Activated naive CD8-positive, alpha-beta T cell (primary cell): ENCODE results near the gene TNIK.
A peak's percentile ranks its signal among the peaks of the same experiment; 100 is the strongest.

Experiments
- H3K27ac Mint-ChIP-seq: one replicate; pipeline ENCODE4 v1.8.0; 2021; ENCODE audit warnings: mixed read lengths
- H3K27me3 Mint-ChIP-seq: one replicate; pipeline ENCODE4 v1.8.0; 2021; ENCODE audit warnings: mixed read lengths
- H3K36me3 Mint-ChIP-seq: one replicate; pipeline ENCODE4 v1.8.0; 2021; ENCODE audit warnings: mixed read lengths
- H3K4me1 Mint-ChIP-seq: one replicate; pipeline ENCODE4 v1.8.0; 2021; ENCODE audit warnings: low read depth, mixed read lengths
- H3K4me3 Mint-ChIP-seq: one replicate; pipeline ENCODE4 v1.8.0; 2021; ENCODE audit warnings: mild to moderate bottlenecking, mixed read lengths
- H3K9me3 Mint-ChIP-seq: one replicate; pipeline ENCODE4 v1.8.0; 2021; ENCODE audit warnings: low read depth, mixed read lengths

Gene TNIK

DNA sequence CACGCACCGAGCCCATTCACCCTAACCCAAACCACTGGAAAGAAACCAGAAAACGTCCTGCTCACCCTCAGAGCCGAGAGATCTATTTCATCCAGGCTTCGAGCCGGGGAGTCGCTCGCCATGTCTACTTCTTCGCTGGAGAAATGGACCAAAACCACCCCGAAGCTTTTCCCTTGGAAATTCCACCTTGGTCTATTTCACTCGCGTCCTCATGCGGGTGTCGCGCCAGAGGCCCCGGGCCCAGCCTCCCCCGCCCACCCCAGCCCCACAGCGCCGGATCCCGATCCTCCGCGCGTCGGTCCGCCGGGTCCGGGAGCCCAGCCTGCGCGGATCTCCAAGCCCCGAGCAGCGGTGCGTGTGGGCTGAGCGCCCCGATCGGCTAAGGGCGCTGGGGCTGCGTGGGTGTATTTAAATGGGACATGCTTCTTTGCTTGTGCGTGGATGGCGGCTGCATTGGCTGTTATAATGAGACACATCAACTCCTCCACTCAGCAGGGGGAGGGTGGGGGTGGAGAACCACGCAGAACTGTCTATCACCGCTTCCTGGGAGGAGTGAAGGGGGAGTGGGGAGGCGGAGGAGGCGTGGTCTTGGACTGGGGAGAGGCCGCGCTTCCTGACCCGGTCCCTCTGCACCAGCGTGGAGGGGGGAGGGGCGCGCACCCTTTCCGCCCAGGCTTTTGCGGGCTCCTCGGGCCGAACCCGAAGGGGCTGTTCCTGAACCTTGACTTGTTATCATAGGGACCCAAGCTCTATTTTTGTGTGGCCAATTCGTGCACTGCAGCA, at the start of gene TNIK:
Gene TNIK (minus strand): TSS at position 464 of the 783 bp plus-strand sequence. CDS start 342 bp downstream, at position 122.
- Mint-ChIP-seq H3K4me1 (peaks cover 51% of the 10 kb centered on the region), H3K27me3 (no peaks in the 10 kb centered on the region), H3K4me3 (peak within 1 kb of the TSS; percentile 92), H3K9me3 (no peaks in the 10 kb centered on the region), H3K27ac (peak within 1 kb of the TSS; percentile 92), H3K36me3 (no peaks in the 10 kb centered on the region)

DNA sequence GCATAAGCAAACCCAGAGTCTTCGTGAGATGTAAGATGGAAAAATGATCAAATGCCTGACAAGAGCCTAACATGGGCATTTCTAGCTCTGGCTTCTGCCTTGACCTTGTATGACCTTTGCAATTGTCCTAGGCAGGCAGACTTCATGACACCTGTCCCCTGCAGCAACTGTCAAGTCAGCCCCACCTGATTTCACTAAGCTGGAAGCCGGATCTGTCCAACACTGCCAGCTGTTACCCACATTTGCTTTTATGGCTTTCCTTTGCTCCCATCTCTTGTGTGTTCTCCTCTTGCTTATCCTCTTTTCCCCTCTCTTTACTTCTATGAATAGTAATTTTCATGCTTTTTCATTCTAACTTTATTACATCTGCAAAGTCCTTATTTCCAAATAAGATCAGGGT, 48.5 kb upstream of the TNIK start:
- Mint-ChIP-seq H3K27me3 (no peaks in the 10 kb centered on the region), H3K4me3 (no peak overlapping the region), H3K27ac (no peak overlapping the region), H3K4me1 (no peaks in the 10 kb centered on the region), H3K36me3 (no peaks in the 10 kb centered on the region), H3K9me3 (no peaks in the 10 kb centered on the region)

DNA sequence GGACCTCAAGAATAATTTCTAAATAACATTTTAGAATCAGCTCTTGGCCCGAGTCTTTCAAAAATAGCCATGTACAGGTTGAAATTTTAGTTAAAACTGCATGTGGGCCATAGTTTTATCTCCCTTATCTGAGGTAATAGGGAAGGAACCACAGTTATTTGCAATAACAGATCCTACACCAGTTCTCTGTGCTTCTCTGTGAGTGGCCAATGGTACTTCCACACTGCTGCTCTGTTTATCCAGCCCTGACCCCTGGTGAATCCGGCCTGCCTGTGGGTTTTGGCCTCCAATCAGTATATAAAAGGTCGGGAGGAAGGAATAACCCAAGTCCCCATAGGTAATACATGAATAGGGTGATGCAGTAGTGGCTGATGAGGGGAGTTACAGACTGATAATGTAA, 48.0 kb upstream of the TNIK start:
- Mint-ChIP-seq H3K27me3 (no peaks in the 10 kb centered on the region), H3K36me3 (no peaks in the 10 kb centered on the region), H3K27ac (no peak overlapping the region), H3K4me1 (no peaks in the 10 kb centered on the region), H3K4me3 (no peak overlapping the region), H3K9me3 (no peaks in the 10 kb centered on the region)

DNA sequence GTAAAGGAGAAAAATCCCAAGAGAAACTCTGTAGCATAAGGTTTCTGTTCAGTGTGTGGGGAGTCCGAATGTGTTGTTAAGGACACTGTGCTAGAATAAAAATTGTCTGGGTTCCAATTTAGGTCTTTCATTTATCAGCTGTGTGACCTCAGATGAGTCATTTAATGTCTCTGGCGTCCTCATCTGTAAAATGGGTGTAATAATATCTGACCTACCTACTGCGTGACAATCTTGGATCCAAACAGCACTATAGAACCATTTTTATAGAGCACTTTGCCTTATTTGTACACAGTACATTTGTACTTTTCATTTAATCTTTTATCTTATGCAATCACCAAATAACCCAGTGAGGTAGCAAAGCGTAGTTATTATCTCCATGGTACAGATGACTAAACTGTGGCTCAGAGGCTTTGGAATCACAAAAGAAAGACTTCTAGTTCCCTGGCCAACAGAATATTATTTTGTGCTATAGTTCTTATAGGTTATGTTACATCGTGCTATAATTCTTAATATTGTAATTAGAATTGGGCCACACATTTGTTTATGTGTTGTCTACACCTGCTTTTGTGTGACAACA, 46.6 kb upstream of the TNIK start:
- no peaks in the 10 kb centered on the region for H3K27me3 Mint-ChIP-seq
- H3K4me1 Mint-ChIP-seq = no peaks in the 10 kb centered on the region
- H3K36me3 Mint-ChIP-seq = no peaks in the 10 kb centered on the region
- no peak overlapping the region for H3K27ac Mint-ChIP-seq
- no peaks in the 10 kb centered on the region for H3K9me3 Mint-ChIP-seq
- no peak overlapping the region for H3K4me3 Mint-ChIP-seq

DNA sequence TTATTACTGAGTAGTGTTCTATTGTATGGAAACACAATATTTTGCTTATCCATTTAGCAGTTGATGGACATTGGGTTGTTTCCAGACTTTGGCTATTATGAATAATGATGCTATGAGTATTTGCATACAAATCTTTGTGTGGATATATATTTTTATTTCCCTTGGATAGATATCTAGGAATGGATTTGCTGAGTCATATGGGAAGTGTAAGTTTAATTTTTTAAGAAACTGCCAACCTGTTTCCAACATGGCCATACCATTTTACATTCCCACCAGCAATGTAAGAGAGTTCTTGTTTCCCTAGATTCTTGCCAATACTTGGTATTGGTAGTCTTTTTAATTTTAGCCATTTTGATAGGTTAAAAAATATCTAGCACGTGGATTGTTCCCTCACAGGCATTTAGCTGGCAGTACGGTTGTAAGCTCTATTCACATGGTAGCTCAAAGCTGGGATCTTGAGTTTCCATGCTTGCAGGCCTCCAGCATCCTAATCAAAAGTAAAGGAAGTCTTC, 45.7 kb upstream of the TNIK start:
- H3K4me3 Mint-ChIP-seq = no peak overlapping the region
- no peak overlapping the region for H3K27ac Mint-ChIP-seq
- no peaks in the 10 kb centered on the region for H3K36me3 Mint-ChIP-seq
- H3K9me3 Mint-ChIP-seq = no peaks in the 10 kb centered on the region
- no peaks in the 10 kb centered on the region for H3K4me1 Mint-ChIP-seq
- no peaks in the 10 kb centered on the region for H3K27me3 Mint-ChIP-seq

DNA sequence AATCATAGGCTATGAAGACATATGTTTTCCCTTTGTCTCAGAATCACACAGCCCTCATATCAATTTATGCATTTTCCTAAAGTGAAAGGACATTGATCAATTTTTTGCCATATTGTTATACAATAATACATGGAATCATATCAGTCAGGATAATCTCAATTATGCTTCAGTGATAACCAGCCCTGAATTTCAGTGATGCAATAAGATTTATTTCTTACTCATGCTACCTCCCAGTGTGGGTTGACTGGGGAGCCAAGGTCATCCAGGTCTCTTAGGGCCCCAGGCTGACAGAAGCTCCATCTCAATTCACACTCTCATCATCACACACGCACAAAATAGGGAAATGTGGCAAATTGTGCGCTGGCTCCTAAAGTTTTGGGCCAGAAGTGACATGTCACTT, 44.2 kb upstream of the TNIK start:
- Mint-ChIP-seq H3K27me3 (no peaks in the 10 kb centered on the region), H3K27ac (no peak overlapping the region), H3K4me3 (no peak overlapping the region), H3K36me3 (no peaks in the 10 kb centered on the region), H3K4me1 (peaks cover 6% of the 10 kb centered on the region), H3K9me3 (no peaks in the 10 kb centered on the region)

DNA sequence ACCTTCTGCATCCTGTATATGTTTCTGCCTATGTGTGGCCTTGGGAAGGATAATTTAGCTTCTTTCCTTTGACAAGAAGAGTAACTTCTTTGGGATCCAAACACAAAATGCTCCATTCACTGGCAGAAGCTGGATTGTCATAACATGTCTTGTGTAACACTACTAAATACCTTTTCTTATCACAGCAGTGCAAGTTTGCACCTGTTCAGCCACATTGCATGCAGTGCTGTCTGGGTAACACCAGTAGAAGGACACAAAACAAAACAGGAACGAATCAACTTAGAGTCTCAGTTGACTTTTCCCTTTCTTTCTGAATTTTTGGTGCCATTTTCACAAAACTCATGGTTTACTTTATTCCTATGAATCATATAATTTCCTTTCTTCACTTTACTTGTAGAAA, 43.6 kb upstream of the TNIK start:
- H3K4me1 Mint-ChIP-seq = peaks cover 7% of the 10 kb centered on the region
- H3K9me3 Mint-ChIP-seq = no peaks in the 10 kb centered on the region
- H3K27me3 Mint-ChIP-seq = no peaks in the 10 kb centered on the region
- no peak overlapping the region for H3K27ac Mint-ChIP-seq
- no peak overlapping the region for H3K4me3 Mint-ChIP-seq
- no peaks in the 10 kb centered on the region for H3K36me3 Mint-ChIP-seq

DNA sequence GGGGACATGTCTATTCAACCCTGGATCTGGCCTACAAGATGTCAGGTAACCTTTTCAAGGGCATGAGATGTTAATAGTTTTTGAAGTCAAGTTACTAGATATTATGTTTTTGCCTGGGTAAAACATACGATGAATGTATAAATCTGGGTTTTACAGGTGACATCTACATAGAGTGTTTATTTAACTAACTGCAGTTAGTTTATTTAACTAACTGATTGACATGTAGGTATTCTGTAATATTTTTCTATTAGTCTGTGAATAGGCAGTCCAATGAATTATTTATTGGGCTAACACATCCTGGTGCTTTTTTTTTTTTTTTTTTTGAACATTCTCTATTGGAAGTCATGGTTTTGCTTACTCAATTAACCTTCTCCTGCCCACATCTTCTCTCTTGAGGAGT, 38.7 kb upstream of the TNIK start:
- Mint-ChIP-seq H3K4me1 (peaks cover 25% of the 10 kb centered on the region), H3K27ac (no peak overlapping the region), H3K9me3 (no peaks in the 10 kb centered on the region), H3K36me3 (no peaks in the 10 kb centered on the region), H3K27me3 (no peaks in the 10 kb centered on the region), H3K4me3 (no peak overlapping the region)

DNA sequence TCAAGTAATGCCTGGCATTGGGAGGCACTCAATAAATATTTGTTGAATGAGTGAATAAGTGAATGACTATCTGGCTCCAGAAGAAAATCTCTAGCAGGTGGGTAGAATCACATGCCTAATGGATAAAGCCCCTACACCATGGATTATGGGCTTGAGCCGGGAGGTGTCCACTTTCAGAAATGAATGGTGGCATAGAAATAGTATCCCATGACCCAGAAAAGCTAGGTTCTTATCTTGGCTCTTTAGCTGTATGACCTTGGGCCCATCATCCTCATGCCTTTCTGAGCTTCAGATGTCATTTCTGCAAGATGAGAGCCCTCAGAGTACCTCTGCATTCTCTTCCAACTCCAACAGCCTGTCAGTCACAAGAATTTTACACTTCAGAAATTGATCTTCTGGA, 37.3 kb upstream of the TNIK start:
- Mint-ChIP-seq H3K9me3 (no peaks in the 10 kb centered on the region), H3K27ac (no peak overlapping the region), H3K27me3 (no peaks in the 10 kb centered on the region), H3K4me1 (peaks cover 36% of the 10 kb centered on the region), H3K36me3 (no peaks in the 10 kb centered on the region), H3K4me3 (no peak overlapping the region)

DNA sequence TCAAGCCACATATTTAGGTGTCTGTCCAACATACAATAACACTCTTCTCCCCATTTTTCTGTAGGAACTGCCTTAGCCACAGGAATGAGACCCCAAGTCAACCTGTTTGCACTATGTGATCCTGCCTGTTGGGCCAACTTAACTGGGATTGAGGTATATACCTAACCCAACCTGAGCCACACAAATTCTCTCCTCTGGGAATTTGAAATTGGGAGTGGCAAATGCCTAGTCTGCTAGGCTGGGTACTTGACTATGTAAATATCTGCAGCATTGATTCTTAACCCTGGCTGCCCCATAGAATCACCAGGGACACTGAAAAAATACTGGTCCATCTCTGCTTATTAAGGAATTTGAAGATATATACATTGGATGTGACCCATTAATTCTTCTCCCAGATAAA, 35.2 kb upstream of the TNIK start:
- H3K27me3 Mint-ChIP-seq = no peaks in the 10 kb centered on the region
- H3K4me3 Mint-ChIP-seq = no peak overlapping the region
- peak overlapping the region; percentile 59 for H3K27ac Mint-ChIP-seq
- H3K9me3 Mint-ChIP-seq = no peaks in the 10 kb centered on the region
- no peaks in the 10 kb centered on the region for H3K36me3 Mint-ChIP-seq
- H3K4me1 Mint-ChIP-seq = peaks cover 52% of the 10 kb centered on the region

DNA sequence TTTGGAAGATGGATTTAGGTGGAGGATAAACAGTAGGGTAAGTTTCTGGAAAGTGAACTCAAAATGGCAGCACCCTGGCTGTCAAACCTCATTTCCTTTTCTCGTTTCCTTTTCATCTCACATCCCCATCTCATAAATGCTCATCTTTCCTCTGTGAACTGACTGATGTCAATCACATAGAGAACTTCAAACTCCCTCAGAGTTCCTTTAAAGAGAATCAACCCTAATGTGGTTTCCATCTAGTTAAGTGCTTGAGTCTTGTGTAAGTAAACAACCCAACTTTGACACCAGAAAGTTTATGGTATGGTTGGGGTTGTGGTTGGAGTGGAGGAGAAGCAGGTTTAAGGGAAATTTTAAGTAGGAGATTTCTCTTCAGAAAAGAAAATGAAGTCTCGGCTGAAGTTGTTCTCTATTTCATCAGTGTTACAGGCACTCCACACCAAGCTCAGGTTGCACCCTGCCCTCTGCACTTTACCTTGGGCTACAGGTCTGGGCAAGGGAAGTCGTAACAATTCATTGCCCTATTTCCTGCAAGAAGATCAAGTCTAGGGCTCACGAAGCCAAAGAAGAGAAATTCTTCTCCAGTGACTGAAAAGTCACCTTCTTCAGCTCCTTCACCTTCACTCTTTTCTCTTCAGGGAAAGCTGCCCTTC, 34.4 kb upstream of the TNIK start:
- Mint-ChIP-seq H3K4me1 (peaks cover 51% of the 10 kb centered on the region), H3K27me3 (no peaks in the 10 kb centered on the region), H3K9me3 (no peaks in the 10 kb centered on the region), H3K4me3 (peak overlapping the region; percentile 53), H3K27ac (peak overlapping the region; percentile 91), H3K36me3 (no peaks in the 10 kb centered on the region)

DNA sequence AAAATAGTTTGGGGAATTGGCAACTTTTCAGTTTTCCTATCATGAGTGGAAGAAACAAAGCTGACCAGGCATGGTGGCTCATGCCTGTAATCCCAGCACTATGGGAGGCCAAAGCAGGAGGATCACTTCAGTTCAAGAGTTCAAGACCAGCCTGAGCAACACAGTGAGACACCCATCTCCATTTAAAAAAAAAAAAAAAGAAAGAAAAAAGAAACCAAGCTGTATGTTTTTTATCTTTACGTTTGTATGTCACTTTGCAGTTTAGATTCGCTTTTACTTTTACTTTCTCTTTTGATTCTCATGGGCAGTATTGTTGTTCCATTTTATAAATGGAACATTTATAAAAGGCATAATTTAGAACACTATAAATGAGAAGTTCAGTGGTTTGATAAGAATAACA, 31.2 kb upstream of the TNIK start:
- Mint-ChIP-seq H3K27me3 (no peaks in the 10 kb centered on the region), H3K4me3 (peak overlapping the region; percentile 49), H3K9me3 (no peaks in the 10 kb centered on the region), H3K36me3 (no peaks in the 10 kb centered on the region), H3K27ac (peak overlapping the region; percentile 66), H3K4me1 (peaks cover 48% of the 10 kb centered on the region)

DNA sequence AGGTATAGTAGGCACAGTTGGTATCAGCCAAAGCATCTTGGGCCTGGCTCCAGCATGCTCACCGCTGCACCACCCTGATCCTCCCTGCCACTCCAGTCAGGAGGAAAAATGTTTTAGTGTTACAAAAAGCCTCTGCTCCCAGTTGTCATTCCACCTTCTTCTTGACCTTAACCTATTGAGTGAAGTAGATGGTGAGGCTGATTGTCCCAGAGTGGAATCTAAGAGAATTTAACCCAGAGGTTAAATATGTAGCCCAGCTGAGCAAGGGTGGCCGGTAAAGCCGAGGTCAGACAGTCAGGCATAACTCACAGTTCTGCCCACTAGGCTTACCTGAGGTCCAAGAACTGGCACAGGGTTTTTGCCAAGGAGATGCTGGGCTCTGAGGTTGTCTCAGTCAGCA, 30.7 kb upstream of the TNIK start:
- H3K27me3 Mint-ChIP-seq = no peaks in the 10 kb centered on the region
- H3K4me1 Mint-ChIP-seq = peaks cover 48% of the 10 kb centered on the region
- H3K9me3 Mint-ChIP-seq = no peaks in the 10 kb centered on the region
- peak overlapping the region; percentile 66 for H3K27ac Mint-ChIP-seq
- no peaks in the 10 kb centered on the region for H3K36me3 Mint-ChIP-seq
- peak overlapping the region; percentile 49 for H3K4me3 Mint-ChIP-seq

DNA sequence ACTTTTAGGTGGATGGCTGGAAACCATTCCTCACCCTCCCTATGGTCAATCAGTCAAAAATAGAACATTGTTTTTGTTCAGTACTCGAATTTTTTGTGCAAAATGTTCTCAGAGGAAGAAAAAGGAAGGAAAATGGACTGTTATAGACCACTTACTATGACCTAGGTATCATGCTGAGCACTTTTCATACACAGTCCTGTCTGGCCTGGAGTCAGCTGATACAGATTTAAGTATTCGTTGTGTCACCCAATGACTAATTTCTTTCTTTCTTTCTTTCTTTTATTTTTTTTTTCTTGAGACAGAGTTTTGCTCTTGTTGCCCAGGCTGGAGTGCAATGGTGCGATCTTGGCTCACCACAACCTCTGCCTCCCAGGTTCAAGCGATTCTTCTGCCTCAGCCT, 29.1 kb upstream of the TNIK start:
- peaks cover 35% of the 10 kb centered on the region for H3K4me1 Mint-ChIP-seq

DNA sequence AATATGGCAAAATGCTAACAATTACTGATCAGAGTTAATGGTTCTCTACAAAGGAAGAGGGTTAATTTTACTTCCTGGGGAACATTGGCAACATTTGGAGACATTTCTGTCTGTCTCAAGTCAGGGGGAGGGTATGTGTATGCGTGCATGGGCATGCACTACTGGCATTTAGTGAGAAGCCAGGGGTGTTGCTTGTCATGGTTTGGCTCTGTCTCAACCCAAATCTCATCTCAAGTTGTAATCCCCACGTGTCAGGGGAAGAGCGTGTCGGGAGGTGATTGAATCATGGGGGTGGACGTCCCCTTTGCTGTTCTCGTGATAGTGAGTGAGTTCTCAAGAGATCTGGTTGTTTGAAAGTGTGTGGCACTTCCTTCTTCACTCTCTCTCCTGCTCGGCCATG, 28.3 kb upstream of the TNIK start:
- H3K27me3 Mint-ChIP-seq = no peaks in the 10 kb centered on the region
- no peak overlapping the region for H3K27ac Mint-ChIP-seq
- no peak overlapping the region for H3K4me3 Mint-ChIP-seq
- H3K9me3 Mint-ChIP-seq = no peaks in the 10 kb centered on the region
- peaks cover 26% of the 10 kb centered on the region for H3K4me1 Mint-ChIP-seq
- no peaks in the 10 kb centered on the region for H3K36me3 Mint-ChIP-seq

More for the DNA sequence above, 29.1 kb upstream of the TNIK start:
- H3K9me3 Mint-ChIP-seq = no peaks in the 10 kb centered on the region
- H3K4me3 Mint-ChIP-seq = no peak overlapping the region
- no peak overlapping the region for H3K27ac Mint-ChIP-seq
- H3K36me3 Mint-ChIP-seq = no peaks in the 10 kb centered on the region
- no peaks in the 10 kb centered on the region for H3K27me3 Mint-ChIP-seq
